ENCODE results near the gene HHIP. TPM values are rescaled to one million over a fixed set of nuclear protein-coding genes. Genes with fewer than 3 reads are reported as not detected.

The HHIP gene
- total RNA-seq, 1 experiment from 2014 or later: 0.32 TPM

GRCh38 chr4:144711700-144712456 is 65.9 kb downstream of the HHIP start:
- no peaks in the 10 kb centered on the region for H3K4me1 Mint-ChIP-seq (ENCODE audit: low read depth, unreplicated experiment)
- no peaks in the 10 kb centered on the region for H3K27me3 ChIP-seq (replicated peaks; ENCODE audit: control insufficient read depth, insufficient read depth, low read length)
- no TSS peak for BruUV-seq (replicated peaks)
- intact Hi-C loops (cut with micrococcal nuclease; ENCODE audit: unreplicated experiment): no loop called here
- POLR2A ChIA-PET: no interaction called here
- H3K4me1 ChIP-seq: no peaks in the 10 kb centered on the region
- H3K4me3 Mint-ChIP-seq (ENCODE audit: unreplicated experiment): no peak overlapping the region
- H3K9me3 ChIP-seq: no peaks in the 10 kb centered on the region
- TF ChIP-seq CTCF (IDR thresholded peaks at IDR 0.05; ENCODE audit: insufficient read depth in 1 of 2, low read depth in 1 of 2, low read length in 1 of 2, severe bottlenecking in 1 of 2, unreplicated experiment in 1 of 2): no peak
- H3K4me3 ChIP-seq (ENCODE audit: low read depth, low read length): no peak overlapping the region
- H3K27ac Mint-ChIP-seq (ENCODE audit: unreplicated experiment): no peak overlapping the region
- no peaks in the 10 kb centered on the region for H3K36me3 ChIP-seq (ENCODE audit: control insufficient read depth, insufficient read depth, low read length)
- H3K27me3 Mint-ChIP-seq (ENCODE audit: insufficient read depth, unreplicated experiment): peaks cover 3% of the 10 kb centered on the region
- no peaks in the 10 kb centered on the region for H3K9me3 Mint-ChIP-seq (ENCODE audit: unreplicated experiment)
- no peaks in the 10 kb centered on the region for H3K36me3 Mint-ChIP-seq (ENCODE audit: insufficient read depth, unreplicated experiment)
- CTCF ChIA-PET: no interaction called here
- DNase-seq: no peak

DNA sequence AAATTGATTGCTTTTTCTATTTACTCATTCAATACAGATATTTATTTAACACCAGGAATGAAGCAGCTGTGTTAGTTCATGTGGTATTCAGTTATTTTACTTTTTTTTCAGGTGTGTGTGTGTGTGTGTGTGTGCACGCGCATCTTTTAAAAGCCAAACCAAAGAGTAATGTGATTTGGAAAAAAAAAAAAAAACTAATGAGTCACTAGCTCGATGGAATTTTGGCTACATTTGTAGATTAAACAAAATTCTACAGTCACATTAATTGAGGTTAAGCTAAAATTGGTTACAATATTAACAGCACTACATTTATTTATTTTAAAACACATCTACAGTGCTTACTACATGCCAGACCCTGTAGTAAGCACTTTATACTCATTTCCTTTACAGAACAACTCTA is 66.8 kb downstream of the HHIP start:
- Histone ChIP-seq H3K4me1 (no peaks in the 10 kb centered on the region), H3K4me3 (ENCODE audit: low read depth, low read length) (no peak overlapping the region), H3K9me3 (no peaks in the 10 kb centered on the region), H3K36me3 (ENCODE audit: control insufficient read depth, insufficient read depth, low read length) (no peaks in the 10 kb centered on the region), H3K27me3 (replicated peaks; ENCODE audit: control insufficient read depth, insufficient read depth, low read length) (no peaks in the 10 kb centered on the region)
- intact Hi-C loops (cut with micrococcal nuclease; ENCODE audit: unreplicated experiment): no loop called here
- no peaks in the 10 kb centered on the region for H3K4me1 Mint-ChIP-seq (ENCODE audit: low read depth, unreplicated experiment)
- no peaks in the 10 kb centered on the region for H3K36me3 Mint-ChIP-seq (ENCODE audit: insufficient read depth, unreplicated experiment)
- POLR2A ChIA-PET: no interaction called here
- H3K27ac Mint-ChIP-seq (ENCODE audit: unreplicated experiment): no peak overlapping the region
- H3K27me3 Mint-ChIP-seq (ENCODE audit: insufficient read depth, unreplicated experiment): peaks cover 3% of the 10 kb centered on the region
- no peak for DNase-seq
- no peak for TF ChIP-seq CTCF (IDR thresholded peaks at IDR 0.05; ENCODE audit: insufficient read depth in 1 of 2, low read depth in 1 of 2, low read length in 1 of 2, severe bottlenecking in 1 of 2, unreplicated experiment in 1 of 2)
- H3K4me3 Mint-ChIP-seq (ENCODE audit: unreplicated experiment): no peak overlapping the region
- BruUV-seq (replicated peaks): no TSS peak
- CTCF ChIA-PET: no interaction called here
- H3K9me3 Mint-ChIP-seq (ENCODE audit: unreplicated experiment): no peaks in the 10 kb centered on the region

DNA sequence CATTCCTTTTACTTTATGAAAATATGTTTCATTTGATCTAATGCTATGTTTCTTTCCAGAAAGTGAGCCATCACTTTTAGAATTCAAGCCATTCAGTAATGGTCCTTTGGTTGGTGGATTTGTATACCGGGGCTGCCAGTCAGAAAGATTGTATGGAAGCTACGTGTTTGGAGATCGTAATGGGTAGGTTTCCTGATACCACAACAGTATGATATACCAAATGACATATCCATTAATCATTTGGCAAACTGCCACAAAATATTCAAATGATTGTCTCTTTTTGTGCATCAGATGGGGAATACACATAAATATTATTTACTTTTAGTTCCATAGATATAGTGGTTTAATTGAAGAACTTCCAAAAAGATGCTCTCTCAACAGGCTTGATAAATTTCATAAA is 68.2 kb downstream of the HHIP start:
- H3K27ac Mint-ChIP-seq (ENCODE audit: unreplicated experiment): no peak overlapping the region
- H3K4me1 Mint-ChIP-seq (ENCODE audit: low read depth, unreplicated experiment): no peaks in the 10 kb centered on the region
- no peak for TF ChIP-seq CTCF (IDR thresholded peaks at IDR 0.05; ENCODE audit: insufficient read depth in 1 of 2, low read depth in 1 of 2, low read length in 1 of 2, severe bottlenecking in 1 of 2, unreplicated experiment in 1 of 2)
- CTCF ChIA-PET: no interaction called here
- no peaks in the 10 kb centered on the region for H3K4me1 ChIP-seq
- H3K27me3 ChIP-seq (replicated peaks; ENCODE audit: control insufficient read depth, insufficient read depth, low read length): no peaks in the 10 kb centered on the region
- H3K4me3 Mint-ChIP-seq (ENCODE audit: unreplicated experiment): no peak overlapping the region
- no peaks in the 10 kb centered on the region for H3K36me3 ChIP-seq (ENCODE audit: control insufficient read depth, insufficient read depth, low read length)
- no peak for DNase-seq
- H3K36me3 Mint-ChIP-seq (ENCODE audit: insufficient read depth, unreplicated experiment): no peaks in the 10 kb centered on the region
- H3K4me3 ChIP-seq (ENCODE audit: low read depth, low read length): no peak overlapping the region
- no peaks in the 10 kb centered on the region for H3K9me3 Mint-ChIP-seq (ENCODE audit: unreplicated experiment)
- intact Hi-C loops (cut with micrococcal nuclease; ENCODE audit: unreplicated experiment): no loop called here
- H3K27me3 Mint-ChIP-seq (ENCODE audit: insufficient read depth, unreplicated experiment): peaks cover 3% of the 10 kb centered on the region
- no peaks in the 10 kb centered on the region for H3K9me3 ChIP-seq
- BruUV-seq (replicated peaks): no TSS peak
- POLR2A ChIA-PET: no interaction called here
